ENCODE results near the gene CD1B. TPM values are rescaled to one million over a fixed set of nuclear protein-coding genes. Genes with fewer than 3 reads are reported as not detected.

The CD1B gene
- total RNA-seq, 4 donors from 2014 or later: not detected

DNA sequence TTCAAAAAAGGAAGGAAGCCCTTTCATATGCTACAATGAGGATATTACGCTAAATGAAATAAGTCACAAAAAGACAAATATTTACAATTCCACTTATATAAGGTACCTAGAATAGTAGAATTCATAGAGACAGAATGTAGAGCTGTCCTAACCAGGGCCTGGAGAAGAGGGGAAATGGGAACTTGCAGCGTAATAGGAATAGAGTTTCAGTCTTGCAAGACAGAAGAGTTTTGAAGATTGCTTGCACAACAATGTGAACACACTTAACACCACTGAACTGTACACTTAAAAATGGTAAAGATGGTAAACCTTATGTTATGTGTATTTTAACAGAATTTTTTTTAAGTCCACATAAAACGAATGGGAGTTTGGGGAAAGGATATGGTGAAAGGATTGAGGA is 2.9 kb downstream of the CD1B start:
- no peak for DNase-seq
- intact Hi-C loops (cut with DNase I): no loop called here
- Histone ChIP-seq H3K9me3 (peaks cover 0 to 6% (median 0%) of the 10 kb centered on the region in 3 donors), H3K27me3 (no peaks in the 10 kb centered on the region), H3K4me3 (no peak overlapping the region), H3K27ac (no peak overlapping the region), H3K4me1 (no peaks in the 10 kb centered on the region), H3K36me3 (no peaks in the 10 kb centered on the region)
- 74 to 79% methylated on average over 3 of the region's 3 CpGs for WGBS, 2 donors
- no peak for TF ChIP-seq POLR2A (IDR thresholded peaks at IDR 0.05)
- TF ChIP-seq, protein P1, sequence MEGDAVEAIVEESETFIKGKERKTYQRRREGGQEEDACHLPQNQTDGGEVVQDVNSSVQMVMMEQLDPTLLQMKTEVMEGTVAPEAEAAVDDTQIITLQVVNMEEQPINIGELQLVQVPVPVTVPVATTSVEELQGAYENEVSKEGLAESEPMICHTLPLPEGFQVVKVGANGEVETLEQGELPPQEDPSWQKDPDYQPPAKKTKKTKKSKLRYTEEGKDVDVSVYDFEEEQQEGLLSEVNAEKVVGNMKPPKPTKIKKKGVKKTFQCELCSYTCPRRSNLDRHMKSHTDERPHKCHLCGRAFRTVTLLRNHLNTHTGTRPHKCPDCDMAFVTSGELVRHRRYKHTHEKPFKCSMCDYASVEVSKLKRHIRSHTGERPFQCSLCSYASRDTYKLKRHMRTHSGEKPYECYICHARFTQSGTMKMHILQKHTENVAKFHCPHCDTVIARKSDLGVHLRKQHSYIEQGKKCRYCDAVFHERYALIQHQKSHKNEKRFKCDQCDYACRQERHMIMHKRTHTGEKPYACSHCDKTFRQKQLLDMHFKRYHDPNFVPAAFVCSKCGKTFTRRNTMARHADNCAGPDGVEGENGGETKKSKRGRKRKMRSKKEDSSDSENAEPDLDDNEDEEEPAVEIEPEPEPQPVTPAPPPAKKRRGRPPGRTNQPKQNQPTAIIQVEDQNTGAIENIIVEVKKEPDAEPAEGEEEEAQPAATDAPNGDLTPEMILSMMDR (IDR thresholded peaks at IDR 0.05): no peak

DNA sequence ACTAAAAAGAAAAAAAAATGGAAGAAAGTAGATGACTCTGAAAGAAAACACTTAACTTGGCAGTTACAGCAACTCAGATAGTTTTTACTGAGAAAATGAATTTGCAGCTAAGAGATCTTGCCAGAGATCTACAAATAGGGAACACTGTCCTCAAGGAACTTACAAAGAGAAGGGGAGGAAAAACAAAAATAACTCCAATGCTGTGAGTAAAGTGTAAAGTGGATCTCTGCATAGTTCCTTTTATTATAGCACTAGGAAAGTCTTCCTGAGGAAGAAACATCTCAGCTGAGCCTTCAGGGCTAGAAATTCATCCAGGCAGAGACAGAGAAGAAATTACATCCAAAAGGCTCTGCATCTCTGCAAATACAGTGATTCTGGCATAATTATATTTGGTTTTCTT is 3.9 kb downstream of the CD1B start:
- no peak for DNase-seq
- no peaks in the 10 kb centered on the region for H3K4me1 ChIP-seq
- H3K27me3 ChIP-seq: no peaks in the 10 kb centered on the region
- TF ChIP-seq, protein P1 (IDR thresholded peaks at IDR 0.05): no peak
- H3K9me3 ChIP-seq: peaks cover 0 to 6% (median 0%) of the 10 kb centered on the region in 3 donors
- H3K4me3 ChIP-seq: no peak overlapping the region
- no peak overlapping the region for H3K27ac ChIP-seq
- intact Hi-C loops (cut with DNase I): no loop called here
- no peaks in the 10 kb centered on the region for H3K36me3 ChIP-seq

DNA sequence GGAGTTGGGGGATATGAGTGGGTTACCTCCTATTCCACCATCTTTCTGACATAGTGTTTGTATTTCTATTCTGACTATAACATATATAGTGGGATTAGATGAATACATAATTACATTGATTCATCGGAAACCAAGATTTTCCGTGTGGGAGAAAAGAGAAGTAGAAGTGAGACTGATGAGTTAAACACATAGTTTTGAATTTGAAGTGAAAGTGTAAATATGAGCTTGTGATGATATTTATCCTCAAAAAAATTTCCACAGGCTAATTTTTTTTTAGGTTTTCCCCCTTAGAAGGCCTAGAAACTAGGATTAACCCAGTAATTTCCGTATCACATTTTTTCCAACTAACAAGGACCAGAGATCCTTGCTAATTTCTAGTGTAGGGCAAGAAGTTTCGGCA is 6.9 kb downstream of the CD1B start:
- Histone ChIP-seq H3K27me3 (no peaks in the 10 kb centered on the region), H3K4me3 (no peak overlapping the region), H3K27ac (no peak overlapping the region), H3K9me3 (peaks cover 0 to 6% (median 0%) of the 10 kb centered on the region in 3 donors), H3K36me3 (no peaks in the 10 kb centered on the region), H3K4me1 (no peaks in the 10 kb centered on the region)
- DNase-seq: no peak
- intact Hi-C loops (cut with DNase I): no loop called here
- WGBS, 2 donors: 76 to 79% methylated on average over 4 of the region's 4 CpGs
- no peak for TF ChIP-seq POLR2A (IDR thresholded peaks at IDR 0.05)
- TF ChIP-seq, protein P1 (IDR thresholded peaks at IDR 0.05): no peak

DNA sequence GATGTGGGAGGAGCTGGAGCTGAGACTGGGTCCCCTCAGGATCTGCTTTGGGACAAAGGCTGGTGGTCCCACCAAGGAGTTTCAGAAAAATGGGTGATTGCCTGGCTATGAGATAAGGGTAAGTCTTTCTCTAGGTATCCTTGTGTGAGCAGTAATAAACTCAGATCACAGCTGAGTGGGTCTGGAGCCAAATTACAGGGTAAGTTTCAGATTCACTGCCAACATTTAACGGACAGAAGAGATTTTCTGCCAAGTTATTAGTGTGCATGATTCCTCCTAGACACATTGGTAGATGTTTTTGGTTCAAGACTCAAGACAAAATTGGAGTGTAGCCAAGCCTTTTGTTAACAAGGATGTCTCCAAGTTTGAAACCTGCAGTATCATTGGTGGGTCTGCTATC is 7.5 kb downstream of the CD1B start:
- Histone ChIP-seq H3K4me3 (no peak overlapping the region), H3K4me1 (no peaks in the 10 kb centered on the region), H3K27me3 (no peaks in the 10 kb centered on the region), H3K9me3 (peaks cover 0 to 6% (median 0%) of the 10 kb centered on the region in 3 donors), H3K27ac (no peak overlapping the region), H3K36me3 (no peaks in the 10 kb centered on the region)
- no peak for TF ChIP-seq POLR2A (IDR thresholded peaks at IDR 0.05)
- TF ChIP-seq, protein P1 (IDR thresholded peaks at IDR 0.05): no peak
- intact Hi-C loops (cut with DNase I): no loop called here
- 55 to 60% methylated on average over 1 of the region's 1 CpG for WGBS, 2 donors
- no peak for DNase-seq

DNA sequence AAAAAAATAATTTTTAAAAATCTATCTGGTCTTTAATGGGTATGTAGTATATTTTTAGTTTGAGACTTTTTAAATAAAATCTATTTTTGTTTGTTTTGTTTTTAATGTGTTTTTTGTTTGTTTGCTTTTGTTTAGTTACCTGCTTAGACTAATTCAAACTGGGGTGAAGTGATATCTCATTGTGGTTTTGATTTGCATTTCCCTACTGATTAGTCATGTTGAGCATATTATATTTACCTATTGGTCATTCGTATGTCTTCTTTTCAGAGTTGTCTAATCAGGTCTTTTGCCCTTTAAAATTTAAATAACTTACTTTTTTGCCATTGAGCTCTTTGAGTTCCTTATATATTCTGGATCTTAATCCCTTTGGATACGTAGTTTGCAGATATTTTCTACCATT is 20.3 kb downstream of the CD1B start:
- no peak overlapping the region for H3K4me3 ChIP-seq
- H3K27me3 ChIP-seq: no peaks in the 10 kb centered on the region
- no peak overlapping the region for H3K27ac ChIP-seq
- no peaks in the 10 kb centered on the region for H3K4me1 ChIP-seq
- intact Hi-C loops (cut with DNase I): no loop called here
- DNase-seq: no peak
- no peaks in the 10 kb centered on the region for H3K36me3 ChIP-seq
- no peak for TF ChIP-seq POLR2A (IDR thresholded peaks at IDR 0.05)
- TF ChIP-seq, protein P1 (IDR thresholded peaks at IDR 0.05): no peak
- peaks cover 0 to 18% (median 4%) of the 10 kb centered on the region in 3 donors for H3K9me3 ChIP-seq
- 62% methylated on average over 2 of the region's 2 CpGs for WGBS, 2 donors
